GM23248 (cell line): ENCODE data around the gene TSPAN13. TPM values are rescaled to one million over a fixed set of nuclear protein-coding genes. Genes with fewer than 3 reads are reported as not detected.
A peak's percentile ranks its signal among the peaks of the same experiment; 100 is the strongest.

Experiments used
- DNase-seq: peaks from one replicate; pipeline ENCODE4 v3.0.0-alpha.2; 2015
- H2AFZ ChIP-seq: fragments of 200-600 bp; sonication (generic); 2 replicates; pipeline ENCODE4 v1.6.1; 2016; ENCODE audit warnings: antibody characterized with exemption
- H3F3A ChIP-seq: fragments of 200-600 bp; sonication (generic); 2 replicates; pipeline ENCODE4 v1.6.1; 2016; ENCODE audit warnings: mild to moderate bottlenecking, antibody characterized with exemption, mixed run types; ENCODE audit not compliant: insufficient read depth
- H3K27ac ChIP-seq: fragments of 200-600 bp; sonication (generic); 2 replicates; pipeline ENCODE4 v1.5.1; 2016; ENCODE audit warnings: mild to moderate bottlenecking
- H3K27me3 ChIP-seq: fragments of 200-600 bp; sonication (generic); replicated peaks from 2 replicates; pipeline ENCODE4 v1.6.1; 2016; ENCODE audit warnings: mild to moderate bottlenecking; ENCODE audit not compliant: insufficient read depth
- H3K36me3 ChIP-seq: fragments of 200-600 bp; sonication (generic); 2 replicates; pipeline ENCODE4 v1.6.1; 2016; ENCODE audit warnings: low read depth, mild to moderate bottlenecking
- H3K4me1 ChIP-seq: fragments of 200-600 bp; sonication (generic); 2 replicates; pipeline ENCODE4 v1.6.1; 2016; ENCODE audit warnings: mild to moderate bottlenecking; ENCODE audit not compliant: insufficient read depth
- H3K4me2 ChIP-seq: fragments of 200-600 bp; sonication (generic); one replicate; pipeline ENCODE4 v1.6.1; 2016; ENCODE audit warnings: mild to moderate bottlenecking; ENCODE audit not compliant: unreplicated experiment
- H3K4me3 ChIP-seq: fragments of 200-600 bp; sonication (generic); 2 replicates; pipeline ENCODE4 v1.5.1; 2016; ENCODE audit warnings: mild to moderate bottlenecking
- H3K79me2 ChIP-seq: fragments of 200-600 bp; sonication (generic); 2 replicates; pipeline ENCODE4 v1.6.1; 2016; ENCODE audit warnings: mild to moderate bottlenecking; ENCODE audit not compliant: insufficient read depth
- H3K9ac ChIP-seq: fragments of 200-600 bp; sonication (generic); 2 replicates; pipeline ENCODE4 v1.6.1; 2016; ENCODE audit warnings: mild to moderate bottlenecking
- H3K9me2 ChIP-seq: fragments of 200-600 bp; sonication (generic); 2 replicates; pipeline ENCODE4 v1.6.1; 2016; ENCODE audit warnings: mixed run types, mild to moderate bottlenecking, moderate library complexity; ENCODE audit not compliant: insufficient read depth
- H3K9me3 ChIP-seq: fragments of 200-600 bp; sonication (generic); one replicate; pipeline ENCODE4 v1.6.1; 2017; ENCODE audit warnings: low read depth
- H4K20me1 ChIP-seq: fragments of 200-600 bp; sonication (generic); 2 replicates; pipeline ENCODE4 v1.6.0; 2016; ENCODE audit not compliant: insufficient read depth
- EZH2 ChIP-seq: fragments of 200-600 bp; sonication (generic); IDR thresholded peaks from 2 replicates; pipeline ENCODE4 v1.6.1; 2018; ENCODE audit warnings: antibody characterized with exemption, mild to moderate bottlenecking; ENCODE audit not compliant: insufficient read depth, poor library complexity, severe bottlenecking
- EZH2phosphoT487 ChIP-seq: fragments of 200-600 bp; sonication (generic); IDR thresholded peaks from 2 replicates; pipeline ENCODE4 v1.6.1; 2018; ENCODE audit warnings: antibody characterized with exemption, moderate library complexity, mild to moderate bottlenecking, low read depth; ENCODE audit not compliant: insufficient read depth
- WGBS, 2 experiments: methylation state at CpG; one replicate each; pipeline ENCODE4 v1.1.6; 2015 to 2017; ENCODE audit warnings: low lambda C conversion rate in 2 of 2, low coverage in 1 of 2; ENCODE audit errors: missing lambda C conversion rate in 2 of 2; 5-methylcytosine and 5-hydroxymethylcytosine counted together
- in situ Hi-C: fragments of 300-500 bp; cut with MboI; formaldehyde crosslinking; loops from 2 replicates; pipeline ENCODE4 v1.15.0; 2020
- polyA plus RNA-seq: library from polyadenylated mRNA; unstranded; fragments of >200 nt; fragmentation: Nextera tagmentation; extraction: Ambion mirVana; gene quantifications from 2 replicates; pipeline ENCODE4 v1.2.1, GENCODE V29; 2016
- total RNA-seq: library from RNA; depleted of rRNA; stranded (reverse); fragments of >200 nt; shearing (Covaris generic); gene quantifications from 2 replicates; pipeline ENCODE4 v1.2.3, GENCODE V29; 2014; rRNA removed

The TSPAN13 gene
- total and polyA plus RNA-seq, 2 experiments from 2014 or later, result 6.2 to 9.0 TPM

DNA sequence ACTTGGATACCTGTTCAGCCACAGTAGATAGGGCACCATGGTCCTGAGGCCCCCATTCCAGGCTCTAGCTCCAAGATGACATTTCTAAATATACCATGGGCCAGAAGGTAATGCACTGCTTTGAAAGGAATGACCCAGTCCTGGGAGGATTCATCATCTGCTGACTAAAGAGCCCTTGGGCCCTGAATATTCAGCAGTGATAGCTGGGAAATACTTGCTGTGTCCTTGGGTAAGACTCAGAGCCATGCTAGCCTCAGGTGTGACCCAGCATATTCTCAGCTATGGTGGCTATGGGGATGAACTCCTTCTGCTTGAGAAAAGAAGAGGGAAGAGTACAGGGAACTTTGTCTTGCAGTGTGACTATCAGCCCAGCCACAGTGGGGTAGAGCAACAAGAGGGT, 72.5 kb downstream of the TSPAN13 start:
- Histone ChIP-seq H3F3A (no peaks in the 10 kb centered on the region), H3K36me3 (no peaks in the 10 kb centered on the region), H3K9me2 (no peaks in the 10 kb centered on the region), H3K27me3 (no peaks in the 10 kb centered on the region), H3K79me2 (no peaks in the 10 kb centered on the region), H2AFZ (no peak overlapping the region), H3K4me1 (no peaks in the 10 kb centered on the region), H3K27ac (no peak overlapping the region), H4K20me1 (no peaks in the 10 kb centered on the region), H3K4me3 (no peak overlapping the region), H3K9ac (no peak overlapping the region), H3K9me3 (no peaks in the 10 kb centered on the region), H3K4me2 (no peak overlapping the region)
- in situ Hi-C loops, result no loop called here
- DNase-seq, result peak; percentile 11
- TF ChIP-seq EZH2 (no peak), EZH2phosphoT487 (no peak)

DNA sequence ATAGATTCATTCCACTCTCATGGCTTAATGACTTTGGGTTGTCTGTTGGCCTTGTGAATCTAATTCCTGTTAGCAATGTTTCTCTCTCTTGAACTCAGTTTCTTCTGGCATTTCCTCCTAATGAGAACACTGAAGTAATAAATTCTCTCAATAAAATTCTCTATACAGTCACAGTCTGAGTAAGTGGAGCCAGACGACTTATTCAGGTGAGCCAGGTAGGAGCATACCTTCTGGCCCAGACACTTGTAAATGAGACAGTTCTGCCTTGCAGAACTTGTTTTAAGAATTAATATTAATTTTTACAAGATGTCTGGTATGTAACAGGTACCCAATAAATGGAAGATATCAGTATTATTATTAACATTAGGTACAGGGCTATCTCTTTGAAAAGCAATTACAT, 79.8 kb downstream of the TSPAN13 start:
- no peak overlapping the region for H3K4me2 ChIP-seq
- H3K4me3 ChIP-seq, result no peak overlapping the region
- no peak overlapping the region for H3K9ac ChIP-seq
- WGBS, 2 experiments, result 83 to 87% methylated on average over 1 of the region's 1 CpG
- TF ChIP-seq EZH2, result no peak
- no peak for TF ChIP-seq EZH2phosphoT487
- no peaks in the 10 kb centered on the region for H3K79me2 ChIP-seq
- H3K4me1 ChIP-seq, result peaks cover 5% of the 10 kb centered on the region; the same call in 1 of the 2 replicates
- H3K9me3 ChIP-seq, result no peaks in the 10 kb centered on the region
- in situ Hi-C loops, result no loop called here
- H4K20me1 ChIP-seq, result no peaks in the 10 kb centered on the region
- no peaks in the 10 kb centered on the region for H3K36me3 ChIP-seq
- H3F3A ChIP-seq, result no peaks in the 10 kb centered on the region
- DNase-seq, result no peak
- no peaks in the 10 kb centered on the region for H3K9me2 ChIP-seq
- H2AFZ ChIP-seq, result no peak overlapping the region
- H3K27ac ChIP-seq, result no peak overlapping the region
- H3K27me3 ChIP-seq, result no peaks in the 10 kb centered on the region

Other genes starting within 250 kb of the TSPAN13 start
- not detected in 2 replicates for gene LRRC72, start 226.9 kb upstream of the TSPAN13 start, total RNA-seq
- gene LRRC72, start 226.9 kb upstream of the TSPAN13 start, polyA plus RNA-seq, result not detected in 2 replicates
- 23.0 and 23.1 TPM in 2 replicates for gene ANKMY2, start 108.0 kb upstream of the TSPAN13 start, total RNA-seq
- 19.3 and 22.1 TPM in 2 replicates for gene ANKMY2, start 108.0 kb upstream of the TSPAN13 start, polyA plus RNA-seq
- 54.1 and 61.0 TPM in 2 replicates for gene BZW2, start 107.6 kb upstream of the TSPAN13 start, total RNA-seq
- gene BZW2, start 107.6 kb upstream of the TSPAN13 start, polyA plus RNA-seq, result 60.9 and 64.3 TPM in 2 replicates
- gene AGR2, start 51.2 kb downstream of the TSPAN13 start, total RNA-seq, result not detected in 2 replicates
- gene AGR2, start 51.2 kb downstream of the TSPAN13 start, polyA plus RNA-seq, result not detected in 2 replicates
- not detected in 2 replicates for gene AGR3, start 128.2 kb downstream of the TSPAN13 start, total RNA-seq
- not detected in 2 replicates for gene AGR3, start 128.2 kb downstream of the TSPAN13 start, polyA plus RNA-seq